Stimulated activated naive CD8-positive, alpha-beta T cell treated with anti-CD3 and anti-CD28 coated beads, Interleukin-15, Interleukin-2, amounts not matched to agents 100 ng/mL and 50 ng/mL, for 24 hours (primary cell): ENCODE measurements around the gene NCAM1.

Experiments
- H3K27ac Mint-ChIP-seq: one replicate; pipeline ENCODE4 v1.8.0; 2021; ENCODE audit warnings: mild to moderate bottlenecking, mixed read lengths
- H3K27me3 Mint-ChIP-seq: one replicate; pipeline ENCODE4 v1.8.0; 2021; ENCODE audit warnings: mixed read lengths
- H3K36me3 Mint-ChIP-seq: one replicate; pipeline ENCODE4 v1.8.0; 2021; ENCODE audit warnings: low read depth, mixed read lengths
- H3K4me1 Mint-ChIP-seq: one replicate; pipeline ENCODE4 v1.8.0; 2021; ENCODE audit warnings: low read depth, mixed read lengths
- H3K4me3 Mint-ChIP-seq: one replicate; pipeline ENCODE4 v1.8.0; 2021; ENCODE audit warnings: mild to moderate bottlenecking, mixed read lengths
- H3K9me3 Mint-ChIP-seq: one replicate; pipeline ENCODE4 v1.8.0; 2021; ENCODE audit warnings: mixed read lengths

NCAM1 gene

GRCh38 chr11:113313601-113314000 lies 352.4 kb downstream of the NCAM1 start:
- Mint-ChIP-seq H3K36me3 (peaks cover 13% of the 10 kb centered on the region), H3K9me3 (no peaks in the 10 kb centered on the region), H3K4me3 (peak overlapping the region; percentile 82), H3K27me3 (no peaks in the 10 kb centered on the region), H3K4me1 (peaks cover 21% of the 10 kb centered on the region), H3K27ac (peak overlapping the region; percentile 82)

DNA sequence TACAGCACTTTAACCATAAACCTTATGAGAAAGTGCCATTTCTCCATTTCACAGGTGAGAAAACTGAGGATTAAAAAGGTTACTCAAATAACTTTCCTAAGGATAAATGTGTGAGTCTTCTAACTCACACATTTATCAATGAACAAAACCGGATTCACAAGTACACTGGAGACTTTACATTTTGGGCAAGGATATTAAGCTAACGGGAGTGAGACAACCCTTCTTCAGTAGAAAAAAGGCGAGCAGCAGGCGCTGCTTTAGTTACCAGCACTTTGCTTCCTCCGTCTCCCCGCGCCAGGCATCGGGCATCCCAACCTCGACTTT lies 352.8 kb downstream of the NCAM1 start:
- Mint-ChIP-seq H3K36me3 (peaks cover 17% of the 10 kb centered on the region), H3K27me3 (no peaks in the 10 kb centered on the region), H3K9me3 (no peaks in the 10 kb centered on the region), H3K4me3 (peak overlapping the region; percentile 82), H3K4me1 (peaks cover 21% of the 10 kb centered on the region), H3K27ac (peak overlapping the region; percentile 82)

GRCh38 chr11:113314389-113315301 lies 353.4 kb downstream of the NCAM1 start, which contains the start of gene TTC12:
TTC12 (plus strand) TSS chr11:113314583; CDS start chr11:113316258, 1,675 bp downstream.
- no peaks in the 10 kb centered on the region for H3K9me3 Mint-ChIP-seq
- H3K27ac Mint-ChIP-seq = peak within 1 kb of the TSS; percentile 82
- H3K27me3 Mint-ChIP-seq = no peaks in the 10 kb centered on the region
- H3K36me3 Mint-ChIP-seq = peaks cover 23% of the 10 kb centered on the region
- peak within 1 kb of the TSS; percentile 82 for H3K4me3 Mint-ChIP-seq
- peaks cover 21% of the 10 kb centered on the region for H3K4me1 Mint-ChIP-seq

GRCh38 chr11:113315811-113316210 lies 354.6 kb downstream of the NCAM1 start:
- peak overlapping the region; percentile 82 for H3K4me3 Mint-ChIP-seq
- H3K36me3 Mint-ChIP-seq = peaks cover 29% of the 10 kb centered on the region
- H3K27ac Mint-ChIP-seq = peak overlapping the region; percentile 73
- peaks cover 21% of the 10 kb centered on the region for H3K4me1 Mint-ChIP-seq
- H3K9me3 Mint-ChIP-seq = no peaks in the 10 kb centered on the region
- no peaks in the 10 kb centered on the region for H3K27me3 Mint-ChIP-seq

- H3K4me1 Mint-ChIP-seq = peaks cover 21% of the 10 kb centered on the region
- H3K9me3 Mint-ChIP-seq = no peaks in the 10 kb centered on the region
- H3K36me3 Mint-ChIP-seq = peaks cover 29% of the 10 kb centered on the region
- no peak overlapping the region for H3K4me3 Mint-ChIP-seq
- H3K27me3 Mint-ChIP-seq = no peaks in the 10 kb centered on the region
- no peak overlapping the region for H3K27ac Mint-ChIP-seq
Measured at GRCh38 chr11:113316256-113316655, 355.0 kb downstream of the NCAM1 start.

- H3K4me3 Mint-ChIP-seq = no peak overlapping the region
- H3K4me1 Mint-ChIP-seq = peaks cover 21% of the 10 kb centered on the region
- peaks cover 29% of the 10 kb centered on the region for H3K36me3 Mint-ChIP-seq
- H3K27ac Mint-ChIP-seq = no peak overlapping the region
- H3K9me3 Mint-ChIP-seq = no peaks in the 10 kb centered on the region
- H3K27me3 Mint-ChIP-seq = no peaks in the 10 kb centered on the region
Measured at GRCh38 chr11:113317339-113317738, 356.1 kb downstream of the NCAM1 start.

DNA sequence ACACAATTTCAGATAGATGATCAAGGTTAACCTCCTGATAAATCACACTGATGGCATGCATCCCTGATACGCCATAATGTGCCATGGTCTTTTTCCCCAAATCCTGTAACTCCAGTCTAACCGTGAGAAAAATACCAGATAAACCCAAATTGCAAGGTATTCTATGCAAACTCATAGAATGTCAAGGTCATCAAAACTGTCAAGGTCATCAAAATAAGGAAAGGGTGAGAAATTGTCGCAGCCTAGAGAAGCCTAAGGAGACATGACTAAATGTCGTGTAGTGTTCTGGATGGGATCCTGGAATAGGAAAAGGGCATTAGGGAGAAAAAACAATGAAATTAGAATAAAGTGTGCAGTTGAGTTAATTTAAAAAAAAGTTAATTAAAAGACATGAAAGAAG lies 357.9 kb downstream of the NCAM1 start:
- peaks cover 35% of the 10 kb centered on the region for H3K36me3 Mint-ChIP-seq
- no peak overlapping the region for H3K27ac Mint-ChIP-seq
- peaks cover 12% of the 10 kb centered on the region for H3K4me1 Mint-ChIP-seq
- H3K27me3 Mint-ChIP-seq = no peaks in the 10 kb centered on the region
- H3K4me3 Mint-ChIP-seq = no peak overlapping the region
- no peaks in the 10 kb centered on the region for H3K9me3 Mint-ChIP-seq

GRCh38 chr11:113322158-113322557 lies 360.9 kb downstream of the NCAM1 start:
- H3K4me1 Mint-ChIP-seq = no peaks in the 10 kb centered on the region
- no peak overlapping the region for H3K4me3 Mint-ChIP-seq
- H3K27me3 Mint-ChIP-seq = no peaks in the 10 kb centered on the region
- no peaks in the 10 kb centered on the region for H3K9me3 Mint-ChIP-seq
- peaks cover 43% of the 10 kb centered on the region for H3K36me3 Mint-ChIP-seq
- no peak overlapping the region for H3K27ac Mint-ChIP-seq

DNA sequence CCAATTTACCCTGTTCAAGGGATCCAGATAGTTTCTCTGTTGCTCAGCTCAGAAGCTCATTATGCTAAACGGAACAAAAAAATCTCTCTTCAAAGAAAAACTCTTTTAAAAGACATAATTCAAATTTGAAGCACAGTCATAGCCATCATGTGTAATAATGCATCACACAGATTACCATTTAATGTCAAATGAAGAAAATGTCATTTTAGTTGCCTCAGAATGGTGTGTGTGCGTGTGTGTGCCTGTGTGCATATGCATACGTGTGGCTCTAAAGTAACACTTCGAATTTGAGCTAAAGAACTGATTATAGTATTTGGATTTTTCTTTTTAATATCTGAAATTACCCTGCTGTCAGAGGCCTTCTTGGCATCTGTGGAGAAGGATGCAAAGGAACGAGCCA lies 363.0 kb downstream of the NCAM1 start:
- Mint-ChIP-seq H3K9me3 (no peaks in the 10 kb centered on the region), H3K27me3 (no peaks in the 10 kb centered on the region), H3K27ac (no peak overlapping the region), H3K4me1 (no peaks in the 10 kb centered on the region), H3K4me3 (no peak overlapping the region), H3K36me3 (peaks cover 38% of the 10 kb centered on the region)
